ENCODE results near the gene GABRD. TPM values are rescaled to one million over a fixed set of nuclear protein-coding genes. Genes with fewer than 3 reads are reported as not detected.

The GABRD gene
- total RNA-seq, 6 experiments from 2014 or later, result 0.55 TPM; not detected in 5

- intact Hi-C loops (cut with DNase I), result no loop called here
- 71% methylated on average over 13 of the region's 18 CpGs for WGBS (ENCODE audit: insufficient coverage, low coverage, low lambda C conversion rate, missing lambda C conversion rate)
These were observed 18.3 kb downstream of the GABRD start for GRCh38 chr1:2037314-2037979.

GRCh38 chr1:2038229-2038628 lies 19.1 kb downstream of the GABRD start:
- intact Hi-C loops (cut with DNase I), result no loop called here
- H3K27ac ChIP-seq, result no peak overlapping the region
- 92% methylated on average over 2 of the region's 8 CpGs for WGBS (ENCODE audit: insufficient coverage, low coverage, low lambda C conversion rate, missing lambda C conversion rate)
- no peak for TF ChIP-seq POLR2A (IDR thresholded peaks at IDR 0.05)
- no peak for TF ChIP-seq CTCF (IDR thresholded peaks at IDR 0.05)
- H3K4me3 ChIP-seq, result no peak overlapping the region
- DNase-seq (no peak), ATAC-seq (no peak)
- no peaks in the 10 kb centered on the region for H3K9me3 ChIP-seq
- no peaks in the 10 kb centered on the region for H3K36me3 ChIP-seq
- no peaks in the 10 kb centered on the region for H3K27me3 ChIP-seq
- H3K4me1 ChIP-seq, result no peaks in the 10 kb centered on the region

More at GRCh38 chr1:2037314-2037979, 18.3 kb downstream of the GABRD start:
- Histone ChIP-seq H3K4me1 (no peaks in the 10 kb centered on the region), H3K9me3 (no peaks in the 10 kb centered on the region), H3K4me3 (no peak overlapping the region), H3K27me3 (no peaks in the 10 kb centered on the region), H3K36me3 (no peaks in the 10 kb centered on the region), H3K27ac (no peak overlapping the region)
- TF ChIP-seq POLR2A (IDR thresholded peaks at IDR 0.05) (no peak), CTCF (IDR thresholded peaks at IDR 0.05) (no peak)
- no peak for ATAC-seq
- DNase-seq, result no peak

GRCh38 chr1:2039251-2039650 lies 20.1 kb downstream of the GABRD start:
- no peak for DNase-seq
- no peaks in the 10 kb centered on the region for H3K9me3 ChIP-seq
- H3K4me1 ChIP-seq, result peaks cover 0 to under 1% (median 0%) of the 10 kb centered on the region in 4 donors
- H3K36me3 ChIP-seq, result no peaks in the 10 kb centered on the region
- 84% methylated on average over 5 of the region's 8 CpGs for WGBS (ENCODE audit: insufficient coverage, low coverage, low lambda C conversion rate, missing lambda C conversion rate)
- intact Hi-C loops (cut with DNase I), result no loop called here
- no peak overlapping the region for H3K27ac ChIP-seq
- ATAC-seq, result no peak
- no peak overlapping the region for H3K4me3 ChIP-seq
- TF ChIP-seq POLR2A (IDR thresholded peaks at IDR 0.05) (no peak), CTCF (IDR thresholded peaks at IDR 0.05) (no peak)
- no peaks in the 10 kb centered on the region for H3K27me3 ChIP-seq

- ATAC-seq (no peak), DNase-seq (no peak)
- Histone ChIP-seq H3K4me1 (peaks cover 0 to 21% (median 4%) of the 10 kb centered on the region in 4 donors), H3K36me3 (no peaks in the 10 kb centered on the region), H3K9me3 (no peaks in the 10 kb centered on the region), H3K4me3 (no peak overlapping the region), H3K27me3 (no peaks in the 10 kb centered on the region), H3K27ac (no peak overlapping the region)
- no CpG with 5 or more reads among the region's 15 CpGs for WGBS (ENCODE audit: insufficient coverage, low coverage, low lambda C conversion rate, missing lambda C conversion rate)
- no peak for TF ChIP-seq CTCF (IDR thresholded peaks at IDR 0.05)
- no peak for TF ChIP-seq POLR2A (IDR thresholded peaks at IDR 0.05)
- intact Hi-C loops (cut with DNase I), result loop anchor here (5.0 kb wide), 2 partner anchors 79 to 84 kb away; no protein-coding TSS in a partner anchor
These were observed 22.2 kb downstream of the GABRD start for GRCh38 chr1:2041305-2041704.

All from right lobe of liver (tissue), 6 donors.